WTC11 (cell line): ENCODE results near the gene TCTN3. TPM values are rescaled to one million over a fixed set of nuclear protein-coding genes. Genes with fewer than 3 reads are reported as not detected.
A peak's percentile ranks its signal among the peaks of the same experiment; 100 is the strongest.

Experiments used
- ATAC-seq: fragments of 200-7000 bp; cut with Tn5 transposase; 2 replicates; pipeline ENCODE4 v1.10.0; 2021; ENCODE audit warnings: mild to moderate bottlenecking, moderate library complexity
- CTCF ChIA-PET: fragments of 300-600 bp; sonication (Branson Sonifier 250); formaldehyde crosslinking; loops from one replicate; lab custom pipeline; 2021; ENCODE audit warnings: antibody characterized with exemption; lab: Charles Lee
- POLR2A ChIA-PET: fragments of 350-600 bp; sonication (Branson Sonifier 250); formaldehyde crosslinking; loops from one replicate; lab custom pipeline; 2021; ENCODE audit warnings: antibody characterized with exemption; lab: Charles Lee
- DNase-seq: peaks from one replicate; pipeline ENCODE4 v3.0.0; 2021; ENCODE audit warnings: low spot score
- H3K27ac Mint-ChIP-seq: 2 replicates; pipeline ENCODE4 v1.8.0; 2021; ENCODE audit warnings: mixed read lengths
- H3K27me3 Mint-ChIP-seq: 2 replicates; pipeline ENCODE4 v1.8.0; 2021; ENCODE audit warnings: low read depth, mild to moderate bottlenecking, moderate library complexity, mixed read lengths
- H3K36me3 Mint-ChIP-seq: 2 replicates; pipeline ENCODE4 v1.8.0; 2021; ENCODE audit warnings: mixed read lengths
- H3K4me1 Mint-ChIP-seq: 2 replicates; pipeline ENCODE4 v1.8.0; 2022; ENCODE audit warnings: mixed read lengths
- H3K4me3 Mint-ChIP-seq: 2 replicates; pipeline ENCODE4 v1.8.0; 2021; ENCODE audit warnings: mild to moderate bottlenecking, moderate library complexity, mixed read lengths
- H3K9me3 Mint-ChIP-seq: 2 replicates; pipeline ENCODE4 v1.8.0; 2021; ENCODE audit warnings: mixed read lengths
- CREB1 ChIP-seq: sonication (generic); formaldehyde crosslinking; IDR thresholded peaks from 2 replicates; pipeline ENCODE4 v1.8.0; 2023; ENCODE audit warnings: mild to moderate bottlenecking, missing genetic modification reagents
- ETV6 ChIP-seq: sonication (generic); formaldehyde crosslinking; IDR thresholded peaks from 2 replicates; pipeline ENCODE4 v1.8.1; 2022; ENCODE audit warnings: mild to moderate bottlenecking, missing genetic modification reagents
- FOXJ3 ChIP-seq: sonication (generic); formaldehyde crosslinking; IDR thresholded peaks from 2 replicates; pipeline ENCODE4 v1.9.0; 2021; ENCODE audit warnings: missing genetic modification reagents, mild to moderate bottlenecking, borderline replicate concordance
- GABPB1 ChIP-seq: sonication (generic); formaldehyde crosslinking; IDR thresholded peaks from 2 replicates; pipeline ENCODE4 v1.8.1; 2023; ENCODE audit warnings: mild to moderate bottlenecking, missing genetic modification reagents
- GTF2I ChIP-seq: fragments of 250-450 bp; sonication (Bioruptor Pico); conservative IDR thresholded peaks from 2 replicates; pipeline ENCODE4 v1.4.0; 2021; ENCODE audit warnings: mild to moderate bottlenecking
- HMGA2 ChIP-seq: fragments of 250-450 bp; sonication (Bioruptor Pico); IDR thresholded peaks from 2 replicates; pipeline ENCODE4 v1.4.0; 2021; ENCODE audit warnings: mild to moderate bottlenecking, moderate library complexity
- JUN ChIP-seq: sonication (generic); formaldehyde crosslinking; IDR thresholded peaks from 2 replicates; pipeline ENCODE4 v1.8.0; 2023; ENCODE audit warnings: mild to moderate bottlenecking, missing genetic modification reagents
- KAT7 ChIP-seq: sonication (generic); formaldehyde crosslinking; IDR thresholded peaks from 2 replicates; pipeline ENCODE4 v1.8.1; 2023; ENCODE audit warnings: missing genetic modification reagents, mild to moderate bottlenecking, borderline replicate concordance
- NFATC4 ChIP-seq: fragments of 250-450 bp; sonication (Bioruptor Pico); IDR thresholded peaks from 2 replicates; pipeline ENCODE4 v1.9.0; 2021; ENCODE audit warnings: mild to moderate bottlenecking
- NFE2L1 ChIP-seq: sonication (generic); formaldehyde crosslinking; IDR thresholded peaks from 2 replicates; pipeline ENCODE4 v1.8.1; 2023; ENCODE audit warnings: missing genetic modification reagents
- NFYB ChIP-seq: sonication (generic); formaldehyde crosslinking; conservative IDR thresholded peaks from 2 replicates; pipeline ENCODE4 v1.8.0; 2022; ENCODE audit warnings: low read depth, missing genetic modification reagents
- PRRX2 ChIP-seq: fragments of 250-450 bp; sonication (Bioruptor Pico); IDR thresholded peaks from 2 replicates; pipeline ENCODE4 v1.8.0; 2021; ENCODE audit warnings: mild to moderate bottlenecking
- SOX15 ChIP-seq: fragments of 250-450 bp; sonication (Bioruptor Pico); IDR thresholded peaks from 2 replicates; pipeline ENCODE4 v1.9.0; 2021; ENCODE audit warnings: mild to moderate bottlenecking
- TEAD1 ChIP-seq: sonication (generic); formaldehyde crosslinking; IDR thresholded peaks from 2 replicates; pipeline ENCODE4 v1.8.0; 2022; ENCODE audit warnings: mild to moderate bottlenecking, missing genetic modification reagents
- TP53 ChIP-seq: sonication (generic); formaldehyde crosslinking; IDR thresholded peaks from 2 replicates; pipeline ENCODE4 v1.8.1; 2023; ENCODE audit warnings: mild to moderate bottlenecking, missing genetic modification reagents
- ZBTB21 ChIP-seq: sonication (generic); formaldehyde crosslinking; IDR thresholded peaks from 2 replicates; pipeline ENCODE4 v1.8.1; 2023; ENCODE audit warnings: mild to moderate bottlenecking, missing genetic modification reagents, borderline replicate concordance
- ZNF219 ChIP-seq: sonication (generic); formaldehyde crosslinking; IDR thresholded peaks from 2 replicates; pipeline ENCODE4 v1.8.0; 2023; ENCODE audit warnings: missing genetic modification reagents, mild to moderate bottlenecking, borderline replicate concordance
- ZNF232 ChIP-seq: sonication (generic); formaldehyde crosslinking; IDR thresholded peaks from 2 replicates; pipeline ENCODE4 v1.8.0; 2022; ENCODE audit warnings: mild to moderate bottlenecking, missing genetic modification reagents
- ZNF263 ChIP-seq: sonication (generic); formaldehyde crosslinking; IDR thresholded peaks from 2 replicates; pipeline ENCODE4 v1.8.1; 2022; ENCODE audit warnings: low read depth, mild to moderate bottlenecking, moderate library complexity, missing genetic modification reagents
- ZNF396 ChIP-seq: fragments of 250-450 bp; sonication (Bioruptor Pico); IDR thresholded peaks from 2 replicates; pipeline ENCODE4 v1.8.0; 2021; ENCODE audit warnings: mild to moderate bottlenecking, moderate library complexity, borderline replicate concordance
- total RNA-seq: library from RNA; stranded (reverse); gene quantifications from 3 replicates; pipeline ENCODE4 v1.2.3, GENCODE V29; 2021
- TF ChIP-seq, protein P1 (sequence below): sonication (generic); formaldehyde crosslinking; IDR thresholded peaks from 2 replicates; pipeline ENCODE4 v1.8.1; 2022; ENCODE audit warnings: low read depth, missing genetic modification reagents, borderline replicate concordance
- TF ChIP-seq, protein P2 (sequence below): sonication (generic); formaldehyde crosslinking; IDR thresholded peaks from 2 replicates; pipeline ENCODE4 v1.8.1; 2022; ENCODE audit warnings: missing genetic modification reagents, borderline replicate concordance
- TF ChIP-seq, protein P3 (sequence below): sonication (generic); formaldehyde crosslinking; IDR thresholded peaks from 2 replicates; pipeline ENCODE4 v1.8.0; 2023; ENCODE audit warnings: missing genetic modification reagents, mild to moderate bottlenecking, borderline replicate concordance
- TF ChIP-seq, protein P4 (sequence below): sonication (generic); formaldehyde crosslinking; IDR thresholded peaks from 2 replicates; pipeline ENCODE4 v1.8.0; 2022; ENCODE audit warnings: mild to moderate bottlenecking, missing genetic modification reagents
- TF ChIP-seq, protein P5 (sequence below): sonication (generic); formaldehyde crosslinking; IDR thresholded peaks from 2 replicates; pipeline ENCODE4 v1.8.1; 2022; ENCODE audit warnings: mild to moderate bottlenecking, moderate library complexity, missing genetic modification reagents
- TF ChIP-seq, protein P6 (sequence below): fragments of 250-450 bp; sonication (Bioruptor Pico); IDR thresholded peaks from 2 replicates; pipeline ENCODE4 v1.9.0; 2021; ENCODE audit warnings: moderate library complexity, mild to moderate bottlenecking, inconsistent platforms, borderline replicate concordance
- TF ChIP-seq, protein P7 (sequence below): sonication (generic); formaldehyde crosslinking; IDR thresholded peaks from 2 replicates; pipeline ENCODE4 v1.8.1; 2023; ENCODE audit warnings: mild to moderate bottlenecking, missing genetic modification reagents, moderate library complexity

The TCTN3 gene
- total RNA-seq, 1 experiment from 2014 or later: 26.4 TPM

DNA sequence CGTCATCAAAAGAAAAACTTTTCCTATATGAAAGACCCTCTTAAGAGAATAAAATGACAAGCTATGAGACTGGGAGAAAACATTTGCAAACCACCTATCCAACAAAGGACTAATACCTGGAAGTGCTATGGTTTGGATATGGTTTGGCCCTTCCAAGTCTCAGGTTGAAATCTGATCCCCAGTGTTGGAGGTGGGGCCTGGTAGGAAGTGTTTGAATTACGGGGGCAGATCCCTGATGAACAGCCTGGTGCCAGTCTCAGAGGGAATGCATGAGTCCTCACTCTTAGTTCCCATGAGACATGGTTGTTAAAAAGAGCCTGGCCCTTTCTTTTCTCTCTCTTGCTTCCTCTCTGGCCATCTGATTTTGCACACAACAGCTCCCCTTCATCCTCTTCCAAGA, 43.5 kb downstream of the TCTN3 start:
- CTCF ChIA-PET: interaction anchor here (2.8 kb wide), 1 partner anchor 44 kb away, joined by 7 read pairs; the partner anchor contains the start of gene TCTN3
- H3K4me1 Mint-ChIP-seq: peaks cover 16% of the 10 kb centered on the region
- no peak overlapping the region; the same call in 1 of the 2 replicates for H3K27ac Mint-ChIP-seq
- peaks cover 58% of the 10 kb centered on the region for H3K36me3 Mint-ChIP-seq
- peaks cover 17% of the 10 kb centered on the region for H3K9me3 Mint-ChIP-seq
- ATAC-seq (peak; percentile 78), DNase-seq (peak; percentile 30)
- H3K27me3 Mint-ChIP-seq: no peaks in the 10 kb centered on the region
- POLR2A ChIA-PET: no interaction called here
- H3K4me3 Mint-ChIP-seq: no peak overlapping the region
- no peak for TF ChIP-seq ZNF219 (CRISPR knock-in tag)
- no peak for TF ChIP-seq JUN
- TF ChIP-seq GTF2I (CRISPR knock-in tag): no peak
- TF ChIP-seq, protein P1, sequence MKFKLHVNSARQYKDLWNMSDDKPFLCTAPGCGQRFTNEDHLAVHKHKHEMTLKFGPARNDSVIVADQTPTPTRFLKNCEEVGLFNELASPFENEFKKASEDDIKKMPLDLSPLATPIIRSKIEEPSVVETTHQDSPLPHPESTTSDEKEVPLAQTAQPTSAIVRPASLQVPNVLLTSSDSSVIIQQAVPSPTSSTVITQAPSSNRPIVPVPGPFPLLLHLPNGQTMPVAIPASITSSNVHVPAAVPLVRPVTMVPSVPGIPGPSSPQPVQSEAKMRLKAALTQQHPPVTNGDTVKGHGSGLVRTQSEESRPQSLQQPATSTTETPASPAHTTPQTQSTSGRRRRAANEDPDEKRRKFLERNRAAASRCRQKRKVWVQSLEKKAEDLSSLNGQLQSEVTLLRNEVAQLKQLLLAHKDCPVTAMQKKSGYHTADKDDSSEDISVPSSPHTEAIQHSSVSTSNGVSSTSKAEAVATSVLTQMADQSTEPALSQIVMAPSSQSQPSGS: no peak
- TF ChIP-seq, protein P2, sequence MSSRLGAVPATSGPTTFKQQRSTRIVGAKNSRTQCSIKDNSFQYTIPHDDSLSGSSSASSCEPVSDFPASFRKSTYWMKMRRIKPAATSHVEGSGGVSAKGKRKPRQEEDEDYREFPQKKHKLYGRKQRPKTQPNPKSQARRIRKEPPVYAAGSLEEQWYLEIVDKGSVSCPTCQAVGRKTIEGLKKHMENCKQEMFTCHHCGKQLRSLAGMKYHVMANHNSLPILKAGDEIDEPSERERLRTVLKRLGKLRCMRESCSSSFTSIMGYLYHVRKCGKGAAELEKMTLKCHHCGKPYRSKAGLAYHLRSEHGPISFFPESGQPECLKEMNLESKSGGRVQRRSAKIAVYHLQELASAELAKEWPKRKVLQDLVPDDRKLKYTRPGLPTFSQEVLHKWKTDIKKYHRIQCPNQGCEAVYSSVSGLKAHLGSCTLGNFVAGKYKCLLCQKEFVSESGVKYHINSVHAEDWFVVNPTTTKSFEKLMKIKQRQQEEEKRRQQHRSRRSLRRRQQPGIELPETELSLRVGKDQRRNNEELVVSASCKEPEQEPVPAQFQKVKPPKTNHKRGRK: no peak
- TF ChIP-seq SOX15 (CRISPR knock-in tag): no peak
- TF ChIP-seq NFATC4: no peak
- TF ChIP-seq, protein P3, sequence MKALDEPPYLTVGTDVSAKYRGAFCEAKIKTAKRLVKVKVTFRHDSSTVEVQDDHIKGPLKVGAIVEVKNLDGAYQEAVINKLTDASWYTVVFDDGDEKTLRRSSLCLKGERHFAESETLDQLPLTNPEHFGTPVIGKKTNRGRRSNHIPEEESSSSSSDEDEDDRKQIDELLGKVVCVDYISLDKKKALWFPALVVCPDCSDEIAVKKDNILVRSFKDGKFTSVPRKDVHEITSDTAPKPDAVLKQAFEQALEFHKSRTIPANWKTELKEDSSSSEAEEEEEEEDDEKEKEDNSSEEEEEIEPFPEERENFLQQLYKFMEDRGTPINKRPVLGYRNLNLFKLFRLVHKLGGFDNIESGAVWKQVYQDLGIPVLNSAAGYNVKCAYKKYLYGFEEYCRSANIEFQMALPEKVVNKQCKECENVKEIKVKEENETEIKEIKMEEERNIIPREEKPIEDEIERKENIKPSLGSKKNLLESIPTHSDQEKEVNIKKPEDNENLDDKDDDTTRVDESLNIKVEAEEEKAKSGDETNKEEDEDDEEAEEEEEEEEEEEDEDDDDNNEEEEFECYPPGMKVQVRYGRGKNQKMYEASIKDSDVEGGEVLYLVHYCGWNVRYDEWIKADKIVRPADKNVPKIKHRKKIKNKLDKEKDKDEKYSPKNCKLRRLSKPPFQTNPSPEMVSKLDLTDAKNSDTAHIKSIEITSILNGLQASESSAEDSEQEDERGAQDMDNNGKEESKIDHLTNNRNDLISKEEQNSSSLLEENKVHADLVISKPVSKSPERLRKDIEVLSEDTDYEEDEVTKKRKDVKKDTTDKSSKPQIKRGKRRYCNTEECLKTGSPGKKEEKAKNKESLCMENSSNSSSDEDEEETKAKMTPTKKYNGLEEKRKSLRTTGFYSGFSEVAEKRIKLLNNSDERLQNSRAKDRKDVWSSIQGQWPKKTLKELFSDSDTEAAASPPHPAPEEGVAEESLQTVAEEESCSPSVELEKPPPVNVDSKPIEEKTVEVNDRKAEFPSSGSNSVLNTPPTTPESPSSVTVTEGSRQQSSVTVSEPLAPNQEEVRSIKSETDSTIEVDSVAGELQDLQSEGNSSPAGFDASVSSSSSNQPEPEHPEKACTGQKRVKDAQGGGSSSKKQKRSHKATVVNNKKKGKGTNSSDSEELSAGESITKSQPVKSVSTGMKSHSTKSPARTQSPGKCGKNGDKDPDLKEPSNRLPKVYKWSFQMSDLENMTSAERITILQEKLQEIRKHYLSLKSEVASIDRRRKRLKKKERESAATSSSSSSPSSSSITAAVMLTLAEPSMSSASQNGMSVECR: no peak
- TF ChIP-seq, protein P4, sequence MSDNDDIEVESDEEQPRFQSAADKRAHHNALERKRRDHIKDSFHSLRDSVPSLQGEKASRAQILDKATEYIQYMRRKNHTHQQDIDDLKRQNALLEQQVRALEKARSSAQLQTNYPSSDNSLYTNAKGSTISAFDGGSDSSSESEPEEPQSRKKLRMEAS: no peak
- no peak for TF ChIP-seq ZNF232 (CRISPR knock-in tag)
- TF ChIP-seq ZNF396 (CRISPR knock-in tag): no peak
- no peak for TF ChIP-seq KAT7 (CRISPR knock-in tag)
- no peak for TF ChIP-seq TEAD1 (CRISPR knock-in tag)

DNA sequence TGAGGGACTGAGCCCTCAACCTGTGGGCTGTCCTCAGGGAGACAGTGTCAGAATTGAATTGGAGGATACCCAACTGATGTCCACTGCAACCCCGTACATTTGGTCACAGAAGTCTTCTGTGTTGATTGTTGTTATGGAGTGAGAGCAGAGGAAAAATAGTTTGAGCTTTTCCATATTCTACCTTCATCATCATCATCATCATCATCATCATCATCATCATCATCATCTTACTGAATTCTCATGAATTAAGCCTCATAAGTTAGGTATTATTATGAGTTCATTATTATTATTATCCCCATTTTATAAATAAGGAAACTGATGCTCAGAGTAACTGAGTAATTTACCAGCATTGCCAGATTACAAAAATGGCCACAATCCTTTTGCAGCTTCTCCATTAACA, 45.6 kb downstream of the TCTN3 start:
- Mint-ChIP-seq H3K9me3 (peaks cover 17% of the 10 kb centered on the region), H3K4me3 (no peak overlapping the region), H3K27ac (no peak overlapping the region), H3K4me1 (peaks cover 8% of the 10 kb centered on the region), H3K36me3 (peaks cover 55% of the 10 kb centered on the region), H3K27me3 (no peaks in the 10 kb centered on the region)
- DNase-seq (no peak), ATAC-seq (no peak)
- POLR2A ChIA-PET: no interaction called here
- CTCF ChIA-PET: interaction anchor here (0.6 kb wide), 1 partner anchor 71 kb away, joined by 4 read pairs; no protein-coding TSS in a partner anchor
- TF ChIP-seq, protein P4: no peak
- TF ChIP-seq, protein P5, sequence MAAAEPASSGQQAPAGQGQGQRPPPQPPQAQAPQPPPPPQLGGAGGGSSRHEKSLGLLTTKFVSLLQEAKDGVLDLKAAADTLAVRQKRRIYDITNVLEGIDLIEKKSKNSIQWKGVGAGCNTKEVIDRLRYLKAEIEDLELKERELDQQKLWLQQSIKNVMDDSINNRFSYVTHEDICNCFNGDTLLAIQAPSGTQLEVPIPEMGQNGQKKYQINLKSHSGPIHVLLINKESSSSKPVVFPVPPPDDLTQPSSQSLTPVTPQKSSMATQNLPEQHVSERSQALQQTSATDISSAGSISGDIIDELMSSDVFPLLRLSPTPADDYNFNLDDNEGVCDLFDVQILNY (CRISPR knock-in tag): no peak
- no peak for TF ChIP-seq ZBTB21 (CRISPR knock-in tag)
- no peak for TF ChIP-seq ZNF263 (CRISPR knock-in tag)
- TF ChIP-seq, protein P6, sequence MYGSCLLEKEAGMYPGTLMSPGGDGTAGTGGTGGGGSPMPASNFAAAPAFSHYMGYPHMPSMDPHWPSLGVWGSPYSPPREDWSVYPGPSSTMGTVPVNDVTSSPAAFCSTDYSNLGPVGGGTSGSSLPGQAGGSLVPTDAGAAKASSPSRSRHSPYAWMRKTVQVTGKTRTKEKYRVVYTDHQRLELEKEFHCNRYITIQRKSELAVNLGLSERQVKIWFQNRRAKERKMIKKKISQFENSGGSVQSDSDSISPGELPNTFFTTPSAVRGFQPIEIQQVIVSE: no peak
- TF ChIP-seq PRRX2 (CRISPR knock-in tag): no peak
- TF ChIP-seq CREB1 (CRISPR knock-in tag): no peak
- no peak for TF ChIP-seq HMGA2
- no peak for TF ChIP-seq NFYB (CRISPR knock-in tag)
- TF ChIP-seq, protein P7, sequence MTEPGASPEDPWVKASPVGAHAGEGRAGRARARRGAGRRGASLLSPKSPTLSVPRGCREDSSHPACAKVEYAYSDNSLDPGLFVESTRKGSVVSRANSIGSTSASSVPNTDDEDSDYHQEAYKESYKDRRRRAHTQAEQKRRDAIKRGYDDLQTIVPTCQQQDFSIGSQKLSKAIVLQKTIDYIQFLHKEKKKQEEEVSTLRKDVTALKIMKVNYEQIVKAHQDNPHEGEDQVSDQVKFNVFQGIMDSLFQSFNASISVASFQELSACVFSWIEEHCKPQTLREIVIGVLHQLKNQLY (CRISPR knock-in tag): no peak
- no peak for TF ChIP-seq NFATC4
- no peak for TF ChIP-seq GABPB1 (CRISPR knock-in tag)
- TF ChIP-seq TP53 (CRISPR knock-in tag): no peak
- TF ChIP-seq ETV6 (CRISPR knock-in tag): no peak
- TF ChIP-seq NFE2L1 (CRISPR knock-in tag): no peak
- no peak for TF ChIP-seq FOXJ3 (CRISPR knock-in tag)
